ENCODE data around the gene RAP1GAP2.

DNA sequence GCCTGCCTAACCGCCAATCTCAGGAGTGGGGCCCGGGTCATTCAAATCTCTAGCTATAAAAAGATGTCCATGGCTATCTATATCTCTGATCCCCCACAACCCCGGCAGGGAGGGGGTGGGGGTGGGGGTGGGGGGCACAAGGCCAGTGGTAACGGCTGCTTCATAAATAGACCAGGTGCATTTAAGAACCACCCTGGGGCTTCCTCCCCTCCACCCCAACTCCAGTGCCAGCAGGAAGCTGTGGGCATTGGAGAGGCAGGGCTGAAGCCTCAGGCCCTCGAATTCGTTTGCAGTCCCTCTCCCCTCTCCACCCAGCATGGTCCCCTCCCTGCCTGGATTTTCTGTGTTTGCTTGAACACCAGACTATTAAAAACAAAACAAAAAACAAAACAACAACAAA, 56.0 kb downstream of the RAP1GAP2 start:
- TF ChIP-seq, protein P1, sequence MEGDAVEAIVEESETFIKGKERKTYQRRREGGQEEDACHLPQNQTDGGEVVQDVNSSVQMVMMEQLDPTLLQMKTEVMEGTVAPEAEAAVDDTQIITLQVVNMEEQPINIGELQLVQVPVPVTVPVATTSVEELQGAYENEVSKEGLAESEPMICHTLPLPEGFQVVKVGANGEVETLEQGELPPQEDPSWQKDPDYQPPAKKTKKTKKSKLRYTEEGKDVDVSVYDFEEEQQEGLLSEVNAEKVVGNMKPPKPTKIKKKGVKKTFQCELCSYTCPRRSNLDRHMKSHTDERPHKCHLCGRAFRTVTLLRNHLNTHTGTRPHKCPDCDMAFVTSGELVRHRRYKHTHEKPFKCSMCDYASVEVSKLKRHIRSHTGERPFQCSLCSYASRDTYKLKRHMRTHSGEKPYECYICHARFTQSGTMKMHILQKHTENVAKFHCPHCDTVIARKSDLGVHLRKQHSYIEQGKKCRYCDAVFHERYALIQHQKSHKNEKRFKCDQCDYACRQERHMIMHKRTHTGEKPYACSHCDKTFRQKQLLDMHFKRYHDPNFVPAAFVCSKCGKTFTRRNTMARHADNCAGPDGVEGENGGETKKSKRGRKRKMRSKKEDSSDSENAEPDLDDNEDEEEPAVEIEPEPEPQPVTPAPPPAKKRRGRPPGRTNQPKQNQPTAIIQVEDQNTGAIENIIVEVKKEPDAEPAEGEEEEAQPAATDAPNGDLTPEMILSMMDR (IDR thresholded peaks at IDR 0.05), result no peak
- TF ChIP-seq POLR2AphosphoS5 (IDR thresholded peaks at IDR 0.05), result no peak
- TF ChIP-seq POLR2A (IDR thresholded peaks at IDR 0.05; ENCODE audit: low read depth), result no peak
- TF ChIP-seq EP300 (IDR thresholded peaks at IDR 0.05), result no peak

All from esophagus muscularis mucosa (tissue), 4 donors.